Left colon (tissue), 2 donors: ENCODE data around the gene MAD1L1. TPM values are rescaled to one million over a fixed set of nuclear protein-coding genes. Genes with fewer than 3 reads are reported as not detected.
"Not testable (repeated sequence)": the region's sequence is repeated elsewhere in the genome, so short reads cannot be mapped to it uniquely, and the experiment has no call there.

ENCODE experiments used
- ATAC-seq: fragments of 200-7000 bp; cut with Tn5 transposase; one replicate; pipeline ENCODE4 v1.9.1; 2020; ENCODE audit warnings: mild to moderate bottlenecking, moderate library complexity
- DNase-seq, 2 donors: peaks; one replicate each; pipeline ENCODE4 v3.0.0-alpha.2; 2020
- intact Hi-C, 2 donors: fragments of 100-400 bp; cut with DNase I in 1 of 2; cut with micrococcal nuclease in 1 of 2; formaldehyde crosslinking; loops; one replicate each; pipeline versions ENCODE4 v1.11.2 to v1.14.0; 2022; cut with DNase I, micrococcal nuclease
- total RNA-seq, 2 donors: library from RNA; stranded (reverse); fragmentation: NEBNext Ultra II Directional; extraction: Animal tissue kit (Norgen Biotek cat#: 25700); gene quantifications; one replicate each; pipeline ENCODE4 v1.2.1, GENCODE V29; 2021
- donor health status: DM: no; HTN: no; CAD: no.
- donor health status: DM: yes; HTN: yes; CAD: no.

The MAD1L1 gene
- total RNA-seq, 2 donors from 2014 or later: 22.1 to 28.2 TPM

DNA sequence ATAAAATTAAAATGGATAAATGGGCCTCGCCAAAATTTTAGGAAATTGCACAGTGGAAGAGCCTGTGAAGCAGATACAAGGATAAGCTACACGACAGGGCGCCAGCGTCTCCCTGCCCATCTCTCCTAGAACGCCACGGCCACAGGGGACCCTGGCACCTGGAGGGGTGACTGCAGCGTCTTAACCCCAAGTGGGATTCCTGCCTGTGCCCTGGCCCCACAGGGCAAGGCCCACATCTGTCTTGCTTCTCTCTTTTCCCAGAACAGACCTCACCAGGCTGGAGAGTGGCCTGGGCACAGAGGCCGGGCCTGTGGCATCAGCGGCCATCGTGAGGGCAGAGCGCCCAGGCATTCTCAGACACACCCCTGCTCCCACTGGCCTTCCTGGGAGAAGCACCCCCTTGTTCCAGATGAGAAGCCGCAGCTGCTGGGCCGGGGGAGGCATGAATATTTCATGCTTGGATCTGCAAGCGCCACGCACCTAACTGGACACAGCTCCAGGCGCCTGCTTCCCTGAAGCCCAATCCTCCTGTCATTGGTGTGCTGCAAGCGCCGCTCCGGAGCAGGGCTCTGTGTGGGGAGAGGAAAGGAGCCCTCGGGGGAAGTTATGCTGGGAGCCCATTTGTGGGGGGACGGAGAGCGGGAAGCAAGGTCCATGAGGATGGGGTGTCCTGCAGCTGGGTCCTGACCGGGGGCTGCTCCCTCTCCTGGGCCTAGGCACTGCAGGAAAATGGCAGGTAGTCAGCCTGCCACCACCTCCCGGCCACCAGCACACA, 409.2 kb downstream of the MAD1L1 start:
- DNase-seq: no peak
- intact Hi-C loops: no loop called here
- ATAC-seq: no peak

DNA sequence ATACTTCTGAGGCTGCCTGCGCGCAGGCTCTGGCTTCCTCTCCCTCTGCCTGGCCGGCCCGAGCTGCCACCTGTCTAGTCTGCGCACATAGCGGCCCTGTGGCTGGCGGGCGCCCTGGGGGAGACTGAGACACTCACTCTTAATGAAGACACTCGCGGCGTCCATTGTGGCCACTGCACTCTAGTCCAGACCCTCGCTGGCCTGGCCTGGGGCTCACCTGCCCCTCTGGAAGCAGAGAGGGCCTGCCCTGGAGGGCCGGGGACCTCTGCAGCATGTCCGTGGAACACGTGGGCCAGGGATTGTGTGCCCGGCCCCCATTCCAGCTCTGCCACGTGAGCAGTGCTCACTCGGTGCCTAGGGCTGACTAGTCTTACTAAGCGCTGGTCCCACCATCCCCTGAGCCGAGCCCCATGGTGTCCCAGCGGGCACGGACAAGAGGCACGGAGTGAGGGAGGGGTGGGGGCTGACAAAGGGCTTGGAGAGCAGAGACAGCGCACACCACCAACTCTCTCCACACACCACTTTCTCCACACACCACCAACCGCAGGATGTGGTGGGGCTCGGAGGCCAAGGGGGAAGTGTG, 413.4 kb downstream of the MAD1L1 start:
- no peak for DNase-seq
- ATAC-seq: no peak
- intact Hi-C loops: no loop called here

DNA sequence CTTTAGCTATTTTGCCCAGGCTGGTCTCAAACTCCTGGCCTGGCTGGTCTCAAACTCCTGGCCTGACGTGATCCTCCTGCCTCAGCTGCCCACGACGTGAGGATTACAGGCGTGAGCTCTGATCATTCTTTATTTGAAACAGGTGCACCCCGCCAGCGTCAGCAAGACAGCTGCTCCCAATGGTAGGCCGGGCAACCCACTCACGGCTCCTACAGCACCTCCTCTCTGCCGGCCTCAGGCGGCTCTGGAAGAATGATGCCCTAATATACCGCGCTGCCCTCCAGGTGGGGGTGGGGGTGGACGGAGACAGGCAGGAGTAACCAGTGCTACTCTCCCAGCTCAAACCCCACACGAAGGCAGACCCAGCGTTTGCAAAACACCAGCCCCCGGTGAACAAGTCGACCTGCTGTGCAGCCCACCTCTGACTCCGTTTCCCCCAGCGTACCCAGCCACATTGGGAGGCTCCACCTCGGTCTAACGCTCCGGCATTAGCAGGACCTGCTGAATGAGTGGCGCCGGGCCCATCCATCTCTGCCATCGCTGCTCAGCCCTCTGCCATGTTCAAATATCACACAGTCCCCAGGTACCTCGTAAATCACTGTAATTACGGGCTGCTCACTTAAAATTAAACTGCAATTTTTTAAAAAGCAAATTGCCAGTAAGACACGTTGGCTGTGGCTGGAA, 414.0 kb downstream of the MAD1L1 start:
- DNase-seq (no peak), ATAC-seq (no peak)
- intact Hi-C loops: no loop called here

DNA sequence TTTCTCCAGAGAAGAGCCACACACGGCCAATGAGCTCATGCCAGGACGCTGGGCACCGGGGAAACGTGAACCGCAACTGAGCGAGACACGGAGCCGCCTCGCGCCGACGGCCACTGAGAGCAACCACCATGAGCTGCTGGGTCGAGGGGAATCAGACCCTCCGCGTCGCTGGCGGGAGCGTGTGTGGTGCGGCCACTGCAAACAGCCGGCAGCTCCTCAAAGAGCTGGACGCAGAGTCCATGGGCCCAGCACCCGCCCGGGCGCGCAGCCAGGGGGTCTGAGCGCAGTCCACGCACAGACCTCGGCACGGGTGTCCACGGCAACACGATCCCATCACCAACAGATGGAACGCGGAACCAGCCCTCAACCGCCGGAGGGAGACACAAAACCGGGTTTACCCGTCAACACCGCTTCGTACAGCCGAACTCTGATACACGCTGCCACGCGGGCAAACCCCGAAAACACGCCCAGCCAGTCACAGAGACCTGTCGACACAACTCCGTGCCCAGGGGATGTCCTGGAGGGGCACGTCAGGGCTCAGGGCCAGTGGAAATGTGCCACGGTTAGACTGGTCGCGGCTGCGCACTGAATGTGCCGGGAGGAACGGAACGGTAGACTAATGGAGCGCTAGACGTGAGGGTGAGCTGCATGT, 415.6 kb downstream of the MAD1L1 start:
- DNase-seq (no peak), ATAC-seq (no peak)
- intact Hi-C loops: no loop called here

DNA sequence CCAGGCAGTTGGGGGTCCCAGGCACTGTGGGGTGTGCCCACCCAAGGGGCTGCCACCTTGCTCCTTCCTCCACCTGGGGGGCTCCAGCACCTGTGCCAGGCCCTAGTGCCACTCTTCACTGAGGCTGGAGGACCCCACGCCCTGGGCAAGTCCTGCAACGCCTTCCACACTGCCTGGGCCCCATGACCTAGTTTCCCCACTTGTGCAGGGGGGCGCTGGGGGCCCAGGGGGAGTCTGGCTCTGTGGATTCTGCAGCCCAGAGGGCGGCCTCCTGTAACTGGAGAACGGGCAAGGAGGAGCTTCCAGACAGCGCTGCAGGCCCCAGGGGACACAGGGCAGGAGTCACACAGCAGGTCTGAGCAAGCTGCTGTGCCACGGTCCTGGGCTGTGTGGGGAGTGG, 416.3 kb downstream of the MAD1L1 start:
- DNase-seq, intact Hi-C loops: not testable (repeated sequence)

DNA sequence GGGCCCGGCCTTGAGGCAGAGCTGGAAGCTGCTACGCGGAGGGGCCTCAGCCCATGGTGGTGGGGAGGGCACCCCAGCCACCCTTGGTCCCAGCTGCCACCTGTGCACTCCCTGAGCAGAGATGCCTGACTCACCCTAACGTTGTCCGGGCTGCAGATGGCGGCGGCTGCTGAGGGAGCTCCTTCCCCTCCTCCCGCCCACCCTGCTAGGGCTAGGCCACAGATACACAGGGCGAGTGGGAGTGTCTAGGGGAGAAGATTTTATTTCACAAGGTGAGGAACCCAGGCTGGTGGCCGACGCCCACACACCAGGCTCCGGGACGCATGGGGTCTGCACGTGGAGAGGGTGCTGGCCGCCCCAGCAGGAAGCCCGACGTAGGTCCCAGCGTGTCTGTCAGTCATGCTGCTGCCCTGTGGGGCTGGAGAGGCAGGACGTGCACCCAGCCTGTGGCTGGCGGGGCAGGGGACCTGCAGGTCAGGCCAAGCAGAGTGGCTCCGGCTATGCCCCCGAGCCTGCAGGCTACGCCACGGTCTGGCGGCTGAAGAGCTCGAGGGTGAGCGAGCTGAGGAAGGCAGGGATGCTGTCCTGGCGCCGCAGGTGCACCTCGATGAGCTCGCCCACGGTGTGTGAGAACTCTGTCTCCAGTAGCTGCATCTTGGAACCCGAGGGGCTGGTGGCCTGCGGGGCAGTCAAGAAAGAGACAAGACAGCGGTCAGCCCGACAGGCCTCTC, 417.0 kb downstream of the MAD1L1 start:
- not testable (repeated sequence) for DNase-seq

More for the DNA sequence above, 416.3 kb downstream of the MAD1L1 start:
- not testable (repeated sequence) for ATAC-seq

DNA sequence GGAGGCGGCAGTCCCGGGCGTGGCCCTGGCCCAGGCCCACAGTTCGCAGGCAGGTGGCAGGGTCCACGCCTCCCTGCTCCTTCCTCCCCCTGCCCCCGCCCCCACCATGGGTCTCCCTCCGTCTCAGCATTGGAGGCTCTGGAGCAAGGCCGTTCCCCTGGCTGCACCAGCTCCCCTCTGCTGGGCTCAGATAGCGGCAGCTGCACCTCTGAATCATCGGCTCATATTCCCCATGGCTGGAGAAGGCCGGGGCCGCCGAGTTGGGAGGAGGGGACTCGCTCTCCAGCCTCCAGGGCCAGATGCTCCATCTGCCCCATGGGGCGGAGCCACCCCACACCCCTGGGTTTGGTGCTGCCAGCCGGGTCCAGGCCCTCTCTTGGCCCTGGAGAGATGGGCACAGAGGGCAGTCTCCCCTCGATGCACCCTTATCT, 417.7 kb downstream of the MAD1L1 start:
- intact Hi-C loops: no loop called here
- no peak for DNase-seq
- peak; percentile 54 for ATAC-seq

More for the DNA sequence above, 417.0 kb downstream of the MAD1L1 start:
- ATAC-seq, intact Hi-C loops: not testable (repeated sequence)

DNA sequence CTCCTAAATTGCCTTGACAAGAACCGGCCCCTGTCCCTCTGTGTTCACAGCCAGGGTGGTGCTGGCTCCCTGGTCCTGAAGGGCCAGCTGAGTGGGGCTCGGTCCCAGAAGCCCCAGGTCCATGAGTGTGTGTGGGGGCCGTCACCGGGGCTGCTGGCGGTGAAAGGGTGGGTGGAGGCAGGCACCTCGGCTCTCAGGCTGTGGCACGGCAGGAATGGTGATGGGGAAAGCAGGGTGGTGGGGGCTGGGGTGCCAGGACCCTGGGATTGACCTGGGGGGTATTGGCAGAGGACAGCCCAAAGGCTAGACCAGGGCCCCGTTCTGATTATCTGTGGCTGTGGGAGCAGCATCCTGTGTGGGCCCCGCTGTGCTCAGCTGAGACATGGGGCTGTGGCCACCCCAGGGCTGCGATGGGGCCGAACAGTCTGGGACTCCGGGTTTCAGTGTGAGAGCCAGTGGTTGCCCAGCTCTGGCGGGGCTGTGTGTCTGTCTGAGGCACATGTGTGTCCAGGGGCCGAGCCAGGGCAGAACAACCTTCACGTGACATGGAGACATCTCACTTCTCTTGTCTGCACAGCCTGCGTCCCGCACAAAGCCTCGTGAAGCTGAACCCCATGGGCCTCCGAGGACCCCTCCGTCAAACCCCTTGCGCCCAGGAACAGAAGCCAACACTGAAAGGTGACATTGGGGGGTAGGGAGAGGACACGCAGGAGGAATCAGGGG, 418.5 kb downstream of the MAD1L1 start:
- DNase-seq: no peak
- ATAC-seq: no peak
- intact Hi-C loops: no loop called here

DNA sequence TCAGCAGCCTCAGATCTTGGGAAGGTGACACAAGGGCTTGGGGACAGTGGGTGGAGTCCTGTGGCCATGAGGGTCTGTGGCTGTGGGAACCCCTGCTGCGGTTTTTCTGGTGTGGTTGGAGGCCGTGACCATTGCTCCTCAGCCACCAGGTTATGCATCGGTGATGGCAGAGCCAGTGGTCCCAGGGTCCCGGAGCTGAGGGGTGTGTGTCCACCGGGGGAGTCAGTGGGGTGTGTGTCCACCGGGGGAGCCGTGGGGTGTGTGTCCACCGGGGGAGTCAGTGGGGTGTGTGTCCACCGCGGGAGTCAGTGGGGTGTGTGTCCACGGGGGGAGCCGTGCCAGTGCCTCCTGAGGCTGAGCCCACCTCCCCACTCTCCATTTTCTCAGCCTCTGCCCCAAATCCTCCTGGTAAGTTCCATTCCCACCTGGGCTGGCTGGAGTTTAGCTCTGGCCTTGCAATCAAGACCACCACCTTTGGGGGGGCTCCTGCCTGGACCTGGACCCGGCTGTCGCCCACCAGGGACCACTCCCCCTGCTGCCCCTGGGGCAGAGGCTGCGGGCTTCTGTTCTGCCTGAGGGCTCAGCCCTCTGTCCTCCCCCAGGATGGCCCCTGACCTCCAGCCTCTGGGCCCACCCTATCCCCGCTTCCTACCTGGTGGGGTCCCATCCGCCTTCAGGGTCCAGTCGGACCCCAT, 419.2 kb downstream of the MAD1L1 start:
- ATAC-seq (no peak), DNase-seq (no peak)
- intact Hi-C loops: no loop called here

DNA sequence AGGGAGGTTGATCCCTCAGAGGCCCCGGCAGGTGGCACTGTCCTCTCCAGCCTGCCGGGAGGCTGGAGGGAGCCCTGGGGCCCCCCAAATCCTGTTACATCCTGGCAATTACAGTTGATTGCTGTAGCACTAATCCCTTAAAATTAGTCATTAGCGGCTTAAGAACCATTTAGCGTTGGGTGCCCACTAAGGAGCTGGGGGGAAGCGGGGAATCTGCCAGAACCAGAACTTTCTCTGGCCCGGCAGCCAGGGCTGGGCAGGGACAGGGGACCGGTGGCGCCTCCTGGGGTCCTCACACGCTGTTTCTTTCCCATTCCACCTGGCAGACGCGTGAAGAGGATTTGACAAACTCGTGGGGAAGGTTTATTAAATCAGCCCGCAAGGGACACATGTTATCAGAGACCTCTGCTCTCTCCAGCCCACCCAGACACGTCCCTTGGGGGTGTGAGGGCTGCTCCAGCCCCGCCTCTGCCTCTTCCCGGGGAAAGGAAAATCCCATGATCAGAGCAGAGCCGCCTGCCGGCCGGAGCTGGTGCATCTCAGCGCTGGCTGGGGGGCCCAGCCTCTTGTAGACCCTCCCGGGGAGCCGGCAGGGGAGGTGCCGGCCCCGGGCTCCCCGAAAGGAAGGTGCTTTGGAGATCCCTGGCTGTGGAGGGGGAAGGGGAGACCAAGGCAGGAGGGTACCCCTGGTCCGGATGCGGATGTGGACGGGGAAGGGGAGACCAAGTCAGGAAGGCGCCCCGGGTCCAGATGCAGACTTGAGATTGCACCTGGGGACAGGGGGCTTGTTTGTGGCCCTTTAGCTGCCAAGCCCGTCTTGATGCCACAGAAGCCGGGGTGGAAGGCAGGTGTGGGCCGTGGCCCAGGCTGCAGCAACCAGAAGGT, 420.0 kb downstream of the MAD1L1 start:
- intact Hi-C loops: no loop called here
- DNase-seq (no peak), ATAC-seq (peak; percentile 64)

DNA sequence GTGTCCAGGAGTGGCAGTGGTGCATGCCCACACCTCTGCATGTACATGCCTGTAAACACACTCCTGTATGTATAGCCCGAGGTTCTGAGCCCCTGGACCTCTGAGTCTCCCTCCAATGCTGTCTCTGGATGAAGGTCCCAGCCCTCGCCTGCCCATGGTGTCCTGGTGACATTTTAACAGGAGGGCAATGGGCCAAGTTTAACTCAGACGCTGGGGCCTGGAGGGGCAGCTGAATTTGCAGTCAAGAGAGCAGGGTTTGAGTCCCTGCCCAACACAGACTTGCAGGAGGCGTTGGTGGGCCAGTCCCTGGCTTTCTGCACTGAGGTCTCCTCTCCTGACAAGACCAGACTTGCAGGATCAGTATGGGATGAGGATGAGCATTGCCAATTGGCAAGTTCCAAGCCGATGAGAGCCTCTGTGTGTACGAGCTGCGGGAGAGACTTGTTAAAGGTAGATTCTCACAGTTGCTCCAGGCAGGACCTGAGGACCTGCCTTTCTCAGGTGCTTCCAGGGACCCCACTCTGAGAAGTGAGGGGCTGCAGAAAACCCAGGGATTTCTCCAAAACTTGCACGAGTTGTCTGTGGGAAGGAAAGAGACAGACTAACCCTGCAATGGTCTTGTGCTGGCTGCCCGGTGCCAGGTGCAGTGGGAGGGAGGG, 420.8 kb downstream of the MAD1L1 start:
- ATAC-seq (no peak), DNase-seq (no peak)
- intact Hi-C loops: no loop called here

DNA sequence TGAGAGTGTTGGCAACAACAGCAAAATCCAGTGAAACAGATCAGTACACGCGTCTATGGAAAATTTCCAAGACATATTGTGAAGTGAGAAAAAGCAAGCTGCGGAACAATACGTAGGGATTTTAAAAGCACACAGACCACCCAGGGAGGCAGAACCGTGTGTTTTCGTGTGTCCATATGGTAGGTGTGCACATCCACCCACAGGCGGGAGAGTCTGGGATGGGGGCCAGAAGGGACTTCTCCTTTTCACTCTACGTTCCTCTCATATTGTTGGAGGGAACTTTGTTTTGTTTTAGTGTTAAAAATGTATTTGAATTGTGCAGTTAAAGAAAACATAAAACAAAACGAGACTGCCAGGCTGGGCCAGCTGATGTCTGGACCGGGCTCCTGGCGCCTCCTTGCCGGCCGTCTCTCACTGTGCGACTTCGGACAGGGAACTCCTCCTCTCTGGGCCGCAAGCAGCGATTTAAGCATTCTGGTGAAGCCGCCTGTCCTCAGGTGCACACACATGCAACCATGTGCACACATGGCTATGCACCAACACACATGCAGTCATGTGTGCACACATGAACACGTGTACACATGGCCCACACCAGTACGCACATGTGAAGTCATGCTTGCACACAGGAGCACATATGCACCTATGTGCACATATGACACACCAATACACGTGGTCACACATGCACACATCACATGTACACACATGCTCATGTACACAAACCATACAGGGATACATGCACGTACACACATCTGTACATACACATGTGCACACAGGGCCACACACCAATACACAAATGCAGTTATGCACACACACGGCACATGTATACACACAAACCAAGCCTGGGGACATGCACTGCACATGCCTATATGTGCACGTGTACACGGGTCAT, 421.5 kb downstream of the MAD1L1 start:
- intact Hi-C loops: no loop called here
- no peak for ATAC-seq
- no peak for DNase-seq

DNA sequence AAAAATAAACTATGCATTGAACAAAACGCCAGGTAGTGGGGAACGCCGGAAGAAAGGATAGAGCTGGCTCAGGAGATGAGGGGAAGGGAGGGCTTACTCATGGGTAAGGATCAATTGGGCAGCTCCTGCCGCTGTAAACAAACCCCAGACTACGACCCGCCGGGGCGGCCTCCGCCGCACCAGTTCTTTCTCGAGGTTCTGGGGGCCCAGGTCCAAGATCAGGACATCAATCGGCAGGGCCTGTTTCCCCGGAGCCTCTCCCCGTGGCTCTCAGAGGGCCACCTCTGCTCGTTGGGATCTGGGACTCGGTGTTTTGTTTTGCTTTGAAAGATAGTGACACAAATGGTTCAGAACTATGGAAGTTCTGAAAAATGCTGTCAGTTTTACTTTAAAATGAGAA, 422.2 kb downstream of the MAD1L1 start:
- no peak for DNase-seq
- intact Hi-C loops: no loop called here
- ATAC-seq: no peak

DNA sequence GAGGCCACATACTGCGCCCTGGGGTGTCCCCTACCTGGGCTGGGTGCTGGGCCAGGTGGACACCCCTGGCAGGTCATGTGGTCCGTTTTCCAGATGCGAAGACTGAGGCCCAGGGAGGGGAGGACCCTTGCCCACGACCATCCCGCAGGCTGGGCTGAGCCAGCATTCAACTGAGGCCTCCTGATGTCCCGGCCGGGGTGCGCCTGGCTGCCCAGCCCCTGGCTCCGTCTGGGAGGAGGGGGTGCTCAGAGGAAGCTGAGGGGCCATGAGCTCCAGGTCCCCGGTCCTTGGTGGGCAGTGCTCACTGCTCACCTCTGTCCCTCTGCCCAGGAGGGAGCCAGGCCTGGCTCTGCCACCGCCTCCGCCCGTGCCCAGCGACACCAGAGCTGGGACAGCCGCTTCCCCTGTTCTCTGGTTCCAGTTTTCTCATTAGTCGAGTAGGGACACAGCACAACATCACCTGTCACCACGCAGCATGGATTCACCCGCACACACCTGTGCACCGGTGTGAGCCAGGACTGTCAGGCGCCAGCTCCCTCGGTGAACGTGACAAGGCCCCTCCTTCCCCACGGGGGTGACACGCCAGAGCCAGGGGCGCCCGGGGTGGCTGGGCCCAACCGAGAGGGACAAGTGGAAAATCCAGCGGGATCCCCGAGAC, 423.0 kb downstream of the MAD1L1 start:
- intact Hi-C loops: no loop called here
- ATAC-seq (no peak), DNase-seq (no peak)

DNA sequence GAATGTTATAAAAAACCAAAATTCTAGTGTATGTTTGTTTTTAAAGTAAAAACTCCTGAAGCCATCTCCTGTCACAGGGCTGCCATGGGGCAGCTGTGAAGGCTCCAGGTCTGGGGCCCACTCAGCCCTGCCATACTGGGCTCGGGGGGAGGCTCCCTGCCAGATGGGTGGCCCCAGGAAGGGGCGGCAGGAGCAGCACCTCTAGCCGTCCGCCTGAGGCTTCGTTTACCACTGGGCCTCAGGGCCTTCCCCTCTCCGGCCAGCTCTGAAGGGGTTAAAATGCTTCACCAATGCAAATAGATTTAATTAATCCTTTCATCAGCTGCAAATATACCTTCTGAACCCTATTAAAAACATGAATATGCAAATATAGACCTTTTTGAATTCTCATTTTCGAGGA, 423.7 kb downstream of the MAD1L1 start:
- intact Hi-C loops: no loop called here
- ATAC-seq (no peak), DNase-seq (no peak)
